H1 (cell line): Measurements from ENCODE around the gene TNP2. TPM values are rescaled to one million over a fixed set of nuclear protein-coding genes. Genes with fewer than 3 reads are reported as not detected.
A peak's percentile ranks its signal among the peaks of the same experiment; 100 is the strongest.

Experiments
- CTCF ChIA-PET: fragments of 300-600 bp; sonication (Branson Sonifier 250); formaldehyde crosslinking; loops from one replicate; lab custom pipeline; 2021; ENCODE audit not compliant: partially characterized antibody; lab: Charles Lee
- POLR2A ChIA-PET: fragments of 300-600 bp; sonication (Branson Sonifier 250); formaldehyde crosslinking; loops from one replicate; lab custom pipeline; 2021; ENCODE audit warnings: inconsistent platforms; ENCODE audit not compliant: partially characterized antibody; lab: Charles Lee
- DNase-seq, 2 experiments: peaks; one replicate each; pipeline versions ENCODE4 v3.0.0 to v3.0.0-alpha.2; 2010 to 2022; ENCODE audit warnings: low spot score in 2 of 2, low read depth in 1 of 2, mixed read lengths in 1 of 2
- FAIRE-seq: peaks from 2 replicates; lab custom pipeline; 2011; peaks lifted over from hg19 to GRCh38; lab: Jason Lieb, UNC
- H2AFZ ChIP-seq: 2 replicates; pipeline ENCODE4 v1.8.1; 2012; ENCODE audit warnings: low read length, inconsistent platforms
- H2AK5ac ChIP-seq: 2 replicates; pipeline ENCODE4 v1.6.1; 2013; ENCODE audit warnings: low read depth, low read length
- H2BK120ac ChIP-seq: replicated peaks from 2 replicates; pipeline ENCODE3; 2013; ENCODE audit warnings: low read depth, low read length, inconsistent platforms
- H2BK12ac ChIP-seq: 2 replicates; pipeline ENCODE4 v1.6.1; 2013; ENCODE audit warnings: low read depth, low read length
- H2BK15ac ChIP-seq: 2 replicates; pipeline ENCODE4 v1.6.1; 2013; ENCODE audit warnings: low read length
- H2BK20ac ChIP-seq: 2 replicates; pipeline ENCODE4 v1.6.1; 2013; ENCODE audit warnings: low read length
- H2BK5ac ChIP-seq: 2 replicates; pipeline ENCODE4 v1.6.1; 2013; ENCODE audit warnings: low read depth, low read length
- H3K14ac ChIP-seq: 2 replicates; pipeline ENCODE4 v1.6.1; 2013; ENCODE audit warnings: inconsistent platforms; ENCODE audit not compliant: insufficient read length
- H3K18ac ChIP-seq: 2 replicates; pipeline ENCODE4 v1.6.1; 2013; ENCODE audit warnings: low read length; ENCODE audit errors: extremely low read depth
- H3K23ac ChIP-seq: 2 replicates; pipeline ENCODE4 v1.6.1; 2013; ENCODE audit warnings: inconsistent platforms; ENCODE audit not compliant: insufficient read length
- H3K23me2 ChIP-seq: 2 replicates; pipeline ENCODE4 v1.6.1; 2013; ENCODE audit warnings: low read depth, low read length
- H3K27ac ChIP-seq: 2 replicates; pipeline ENCODE4 v1.6.1; 2011; ENCODE audit warnings: low read depth, low read length, inconsistent platforms
- H3K27me3 ChIP-seq, 4 experiments: replicated peaks in 1 of 4; 1 replicate in 1 of 4; 2 replicates in 3 of 4; pipeline versions ENCODE4 v1.6.1 to v1.8.1; 2011 to 2013; ENCODE audit warnings: low read length in 3 of 4, mild to moderate bottlenecking in 3 of 4, inconsistent platforms in 2 of 4, mixed read lengths in 2 of 4, moderate library complexity in 1 of 4; ENCODE audit not compliant: control insufficient read depth in 3 of 4, insufficient read depth in 3 of 4; ENCODE audit errors: extremely low read depth in 1 of 4
- H3K36me3 ChIP-seq, 4 experiments: 2 replicates each; pipeline versions ENCODE4 v1.6.1 to v1.8.1; 2011 to 2013; ENCODE audit warnings: mild to moderate bottlenecking in 4 of 4, low read length in 3 of 4, moderate library complexity in 2 of 4, control low read depth in 1 of 4, inconsistent platforms in 1 of 4; ENCODE audit not compliant: insufficient read depth in 4 of 4, control insufficient read depth in 2 of 4
- H3K4ac ChIP-seq: replicated peaks from 2 replicates; pipeline ENCODE3; 2013; ENCODE audit warnings: low read length, low read depth, mixed read lengths, inconsistent platforms; ENCODE audit not compliant: insufficient read length
- H3K4me1 ChIP-seq, 4 experiments: replicated peaks in 1 of 4; 1 replicate in 1 of 4; 2 replicates in 3 of 4; pipeline versions ENCODE4 v1.6.1 to v1.8.1; 2011 to 2013; ENCODE audit warnings: low read length in 3 of 4, inconsistent platforms in 2 of 4, mixed read lengths in 1 of 4; ENCODE audit not compliant: insufficient read depth in 4 of 4, control insufficient read depth in 3 of 4
- H3K4me2 ChIP-seq, 2 experiments: 2 replicates each; pipeline versions ENCODE4 v1.6.1 to v1.8.1; 2011 to 2013; ENCODE audit warnings: low read depth in 2 of 2, low read length in 2 of 2, control low read depth in 1 of 2, inconsistent platforms in 1 of 2, mild to moderate bottlenecking in 1 of 2; ENCODE audit not compliant: insufficient read depth in 1 of 2
- H3K4me3 ChIP-seq, 4 experiments: fragments of 200-600, 300-600 bp in 1 of 4; sonication (generic), shearing (Covaris generic), sonication (Bioruptor Twin) in 1 of 4; 2 replicates each; pipeline versions ENCODE4 v1.5.1 to v1.8.1; 2011 to 2016; ENCODE audit warnings: low read length in 4 of 4, low read depth in 3 of 4, control low read depth in 2 of 4, inconsistent platforms in 2 of 4, mild to moderate bottlenecking in 2 of 4, mixed read lengths in 1 of 4, moderate library complexity in 1 of 4; ENCODE audit not compliant: insufficient read depth in 2 of 4; ENCODE audit errors: extremely low read depth in 1 of 4
- H3K56ac ChIP-seq: replicated peaks from 2 replicates; pipeline ENCODE3; 2013; ENCODE audit warnings: low read depth, mild to moderate bottlenecking, mixed read lengths, low read length, inconsistent platforms; ENCODE audit not compliant: insufficient read length
- H3K79me1 ChIP-seq: 2 replicates; pipeline ENCODE4 v1.6.1; 2013; ENCODE audit warnings: low read depth, low read length, control low read depth
- H3K79me2 ChIP-seq, 2 experiments: 2 replicates each; pipeline versions ENCODE4 v1.6.1 to v1.8.1; 2012 to 2013; ENCODE audit warnings: low read length in 2 of 2, mild to moderate bottlenecking in 2 of 2, inconsistent platforms in 1 of 2; ENCODE audit not compliant: insufficient read depth in 2 of 2, control insufficient read depth in 1 of 2
- H3K9ac ChIP-seq, 4 experiments: replicated peaks in 1 of 4; 1 replicate in 1 of 4; 2 replicates in 3 of 4; pipeline versions ENCODE4 v1.6.1 to v1.8.1; 2011 to 2013; ENCODE audit warnings: low read depth in 3 of 4, low read length in 3 of 4, control low read depth in 2 of 4, mild to moderate bottlenecking in 2 of 4, moderate library complexity in 2 of 4, inconsistent platforms in 1 of 4; ENCODE audit errors: extremely low read depth in 1 of 4
- H3K9me3 ChIP-seq, 2 experiments: 2 replicates each; pipeline versions ENCODE4 v1.6.1 to v1.8.1; 2012 to 2013; ENCODE audit warnings: mild to moderate bottlenecking in 2 of 2, moderate library complexity in 2 of 2, control low read depth in 1 of 2, inconsistent platforms in 1 of 2, low read depth in 1 of 2, low read length in 1 of 2, mixed read lengths in 1 of 2; ENCODE audit not compliant: insufficient read depth in 2 of 2
- H4K20me1 ChIP-seq, 2 experiments: replicated peaks in 1 of 2; 2 replicates each; pipeline versions ENCODE3 to v1.8.1; 2011 to 2013; ENCODE audit warnings: inconsistent platforms in 2 of 2, low read length in 2 of 2, mild to moderate bottlenecking in 1 of 2; ENCODE audit not compliant: insufficient read depth in 2 of 2, control insufficient read depth in 1 of 2
- H4K5ac ChIP-seq: 2 replicates; pipeline ENCODE4 v1.6.1; 2013; ENCODE audit warnings: low read length, low read depth, mixed read lengths, inconsistent platforms; ENCODE audit not compliant: insufficient read length
- H4K8ac ChIP-seq: 2 replicates; pipeline ENCODE4 v1.8.0; 2013; ENCODE audit warnings: mild to moderate bottlenecking, moderate library complexity, low read length, inconsistent platforms; ENCODE audit not compliant: insufficient read depth; ENCODE audit errors: extremely low read depth
- H4K91ac ChIP-seq: replicated peaks from 2 replicates; pipeline ENCODE3; 2013; ENCODE audit warnings: low read length, mixed read lengths, inconsistent platforms; ENCODE audit not compliant: insufficient read length
- FOSL1 ChIP-seq: IDR thresholded peaks from 2 replicates; pipeline ENCODE4 v1.6.1; 2011; ENCODE audit warnings: mild to moderate bottlenecking, low read depth, low read length, moderate library complexity; ENCODE audit not compliant: insufficient read depth
- GABPA ChIP-seq: IDR thresholded peaks from 2 replicates; pipeline ENCODE4 v1.6.1; 2011; ENCODE audit warnings: mild to moderate bottlenecking, low read length, moderate library complexity, borderline replicate concordance; ENCODE audit not compliant: insufficient read depth
- HDAC6 ChIP-seq: IDR thresholded peaks from one replicate; pipeline ENCODE4 v1.7.1; 2012; ENCODE audit warnings: low read depth, mild to moderate bottlenecking, inconsistent platforms, low read length, moderate library complexity
- JUN ChIP-seq: IDR thresholded peaks from 2 replicates; pipeline ENCODE4 v1.6.1; 2011; ENCODE audit warnings: low read depth, mild to moderate bottlenecking, improper control_type of control experiment, low read length
- MAX ChIP-seq: IDR thresholded peaks from 2 replicates; pipeline ENCODE4 v1.6.1; 2012; ENCODE audit warnings: inconsistent platforms
- POLR2A ChIP-seq, 2 experiments: IDR thresholded peaks; 1 replicate in 1 of 2; 2 replicates in 1 of 2; pipeline ENCODE4 v1.6.1; 2011; ENCODE audit warnings: low read depth in 2 of 2, low read length in 2 of 2, mild to moderate bottlenecking in 2 of 2; ENCODE audit errors: control extremely low read depth in 1 of 2
- RNF2 ChIP-seq: fragments of 200-900, 300-1000 bp; sonication (generic); IDR thresholded peaks from 2 replicates; pipeline ENCODE4 v1.7.1; 2016; ENCODE audit warnings: borderline replicate concordance, low read depth, mild to moderate bottlenecking, antibody characterized with exemption, low read length; ENCODE audit not compliant: poor library complexity, severe bottlenecking; ENCODE audit errors: missing control alignments
- SUZ12 ChIP-seq: fragments of 200-600 bp; sonication (generic); IDR thresholded peaks from 2 replicates; pipeline ENCODE4 v1.6.1; 2012; ENCODE audit warnings: mild to moderate bottlenecking, inconsistent platforms, low read length, moderate library complexity, mixed read lengths
- TAF7 ChIP-seq: optimal IDR thresholded peaks from 2 replicates; pipeline ENCODE3; 2011; ENCODE audit warnings: low read depth, mild to moderate bottlenecking, inconsistent platforms, low read length, moderate library complexity, borderline replicate concordance
- USF2 ChIP-seq: IDR thresholded peaks from 2 replicates; pipeline ENCODE4 v1.6.1; 2011; ENCODE audit warnings: low read length, improper control_type of control experiment
- ZNF274 ChIP-seq: IDR thresholded peaks from 2 replicates; pipeline ENCODE4 v1.7.0; 2012; ENCODE audit warnings: low read length, borderline replicate concordance; ENCODE audit errors: extremely low read depth
- WGBS, 2 experiments: shearing (Covaris generic) in 1 of 2; methylation state at CpG; one replicate each; pipeline versions ENCODE4 v1.1.6 to v1.1.7; 2013 to 2015; ENCODE audit warnings: low lambda C conversion rate in 2 of 2, mixed read lengths in 2 of 2, inconsistent platforms in 1 of 2, low coverage in 1 of 2, missing lambda C conversion rate in 1 of 2; ENCODE audit not compliant: insufficient replicate concordance in 2 of 2, insufficient coverage in 1 of 2, insufficient read length in 1 of 2; ENCODE audit errors: extremely low coverage in 1 of 2, missing lambda C conversion rate in 1 of 2; 5-methylcytosine and 5-hydroxymethylcytosine counted together
- polyA plus RNA-seq, 7 experiments: library from polyadenylated mRNA; depleted of rRNA in 3 of 7; stranded (reverse) in 5 of 7; unstranded in 2 of 7; fragments of >200 nt in 5 of 7; fragments of 200-250 nt in 2 of 7; gene quantifications; 1 replicate in 5 of 7; 2 replicates in 1 of 7; 4 replicates in 1 of 7; pipeline versions ENCODE4 v1.2.1 to v1.2.3, GENCODE V29; 2011 to 2013; ENCODE audit warnings: missing spikeins in 2 of 7, mixed read lengths in 2 of 7
- total RNA-seq: library from RNA; stranded (reverse); fragmentation: NEBNext Ultra II Directional; extraction: Animal tissue kit (Norgen Biotek cat#: 25700); gene quantifications from 2 replicates; pipeline ENCODE4 v1.2.1, GENCODE V29; 2021

Gene TNP2
- total and polyA plus RNA-seq, 2 of the 8 experiments (the other 6 are each of a cell fraction or from before 2014, with no cell fraction given), result not detected

- Histone ChIP-seq H3K56ac (no peak overlapping the region), H4K8ac (no peak overlapping the region), H2AK5ac (no peak overlapping the region), H3K23me2 (no peaks in the 10 kb centered on the region), H3K4me1 (peaks cover 0 to 5% (median 2%) of the 10 kb centered on the region in 4 experiments; a peak in 2 of 7 replicates), H2BK15ac (peak overlapping the region; percentile 72; the same call in 1 of the 2 replicates), H2BK120ac (no peak overlapping the region), H2BK12ac (no peak overlapping the region), H3K27me3 (no peaks in the 10 kb centered on the region), H2BK20ac (no peak overlapping the region), H4K20me1 (no peaks in the 10 kb centered on the region), H3K18ac (no peak overlapping the region), H4K5ac (no peak overlapping the region), H3K4me3 (no peak overlapping the region), H3K14ac (no peak overlapping the region), H3K36me3 (no peaks in the 10 kb centered on the region), H4K91ac (no peak overlapping the region), H3K9ac (no peak overlapping the region), H3K9me3 (no peaks in the 10 kb centered on the region), H2AFZ (no peak overlapping the region), H3K27ac (no peak overlapping the region), H3K4ac (no peak overlapping the region), H3K4me2 (no peak overlapping the region), H2BK5ac (no peak overlapping the region), H3K79me2 (no peaks in the 10 kb centered on the region), H3K23ac (no peak overlapping the region), H3K79me1 (no peaks in the 10 kb centered on the region)
- CTCF ChIA-PET, result interaction anchor here (0.7 to 1.6 kb wide), 2 partner anchors 17 to 24 kb away, joined by 3 to 5 read pairs; no protein-coding TSS in a partner anchor
- FAIRE-seq (no peak), DNase-seq (no peak)
- 89% methylated on average over 12 of the region's 12 CpGs; no CpG with 5 or more reads in 1 of the 2 experiments for WGBS, 2 experiments
- POLR2A ChIA-PET, result no interaction called here
- no peak for TF ChIP-seq ZNF274
- no peak for TF ChIP-seq FOSL1
- no peak for TF ChIP-seq JUN
- no peak for TF ChIP-seq RNF2
- no peak for TF ChIP-seq TAF7
- TF ChIP-seq GABPA, result no peak
- TF ChIP-seq HDAC6, result no peak
- no peak for TF ChIP-seq USF2
- TF ChIP-seq POLR2A (IDR thresholded peaks at IDR 0.05; ENCODE audit: control extremely low read depth in 1 of 2, low read depth in 2 of 2, low read length in 2 of 2), result no peak
- TF ChIP-seq SUZ12, result no peak
- no peak for TF ChIP-seq MAX
Measured at GRCh38 chr16:11277607-11278337, 8.6 kb upstream of the TNP2 start.
